Stimulated activated naive B cell treated with anti-CD40 and anti-IgM and Interleukin-4, amounts not matched to agents 10 μg/mL and 1 μg/mL and 100 μg/mL, for 72 hours (primary cell): ENCODE data around the gene NOL8.
A peak's percentile ranks its signal among the peaks of the same experiment; 100 is the strongest.

Source experiments
- ATAC-seq, 2 donors: fragments of 150-1000 bp; cut with Tn5 transposase; replicated peaks; 2 replicates each; pipeline ENCODE4 v1.10.0; 2021; ENCODE audit warnings: moderate library complexity in 1 of 2
- DNase-seq: peaks from one replicate; pipeline ENCODE4 v3.0.0; 2021
- H3K27ac Mint-ChIP-seq: one replicate; pipeline ENCODE4 v1.8.0; 2022; ENCODE audit warnings: mild to moderate bottlenecking, mixed read lengths
- H3K27me3 Mint-ChIP-seq, 2 donors: one replicate each; pipeline ENCODE4 v1.8.0; 2022; ENCODE audit warnings: mixed read lengths in 2 of 2
- H3K36me3 Mint-ChIP-seq, 2 donors: one replicate each; pipeline ENCODE4 v1.8.0; 2022; ENCODE audit warnings: mixed read lengths in 2 of 2, mild to moderate bottlenecking in 1 of 2
- H3K4me1 Mint-ChIP-seq, 2 donors: one replicate each; pipeline ENCODE4 v1.8.0; 2022; ENCODE audit warnings: mixed read lengths in 2 of 2, mild to moderate bottlenecking in 1 of 2
- H3K4me3 Mint-ChIP-seq, 2 donors: one replicate each; pipeline ENCODE4 v1.8.0; 2022; ENCODE audit warnings: mild to moderate bottlenecking in 2 of 2, mixed read lengths in 2 of 2, moderate library complexity in 1 of 2
- H3K9me3 Mint-ChIP-seq, 2 donors: one replicate each; pipeline ENCODE4 v1.8.0; 2022; ENCODE audit warnings: mixed read lengths in 2 of 2, mild to moderate bottlenecking in 1 of 2

NOL8 gene

DNA sequence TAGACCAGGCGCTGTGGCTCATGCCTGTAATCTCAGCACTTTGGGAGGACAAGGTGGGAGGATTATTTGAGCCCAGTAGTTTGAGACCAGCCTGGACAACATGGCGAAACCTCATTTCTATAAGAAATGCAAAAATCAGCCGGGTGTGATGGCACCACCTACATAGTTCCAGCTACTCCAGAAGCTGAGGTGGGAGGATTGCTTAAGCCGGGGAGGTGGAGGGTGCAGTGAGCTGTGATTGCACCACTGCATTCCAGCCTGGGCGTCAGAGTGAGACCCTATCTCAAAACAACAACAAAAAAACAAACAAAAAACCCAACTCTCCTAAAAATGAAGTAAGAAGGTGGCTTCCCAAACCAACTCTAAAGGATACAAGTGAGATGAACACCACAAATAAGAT, 54.6 kb downstream of the NOL8 start:
- Mint-ChIP-seq H3K9me3 (no peaks in the 10 kb centered on the region), H3K27me3 (no peaks in the 10 kb centered on the region), H3K27ac (no peak overlapping the region)

DNA sequence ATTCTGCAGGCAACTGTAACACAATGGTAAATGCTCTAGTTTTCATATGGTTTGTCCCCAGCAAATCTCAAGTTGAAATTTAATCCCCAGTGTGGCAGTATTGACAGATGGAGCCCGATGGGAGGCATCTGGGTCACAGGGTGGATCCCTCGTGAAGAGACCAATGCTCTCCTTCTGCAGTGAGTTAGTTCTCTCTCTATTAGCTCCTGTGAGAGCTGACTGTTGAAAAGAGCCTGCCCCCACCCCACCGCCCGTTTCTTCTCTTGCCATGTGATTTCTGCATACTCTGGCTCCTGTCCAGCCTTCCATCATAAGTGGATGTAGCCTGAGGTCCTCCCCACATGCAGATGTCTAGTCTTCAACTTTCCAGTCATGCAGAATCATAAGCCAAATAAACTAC, 58.7 kb downstream of the NOL8 start:
- DNase-seq (no peak), ATAC-seq (no peak)
- peaks cover 0 to 2% of the 10 kb centered on the region in 2 donors for H3K4me1 Mint-ChIP-seq
- peaks cover 32 to 56% of the 10 kb centered on the region in 2 donors for H3K36me3 Mint-ChIP-seq
- H3K27ac Mint-ChIP-seq: no peak overlapping the region
- no peaks in the 10 kb centered on the region for H3K27me3 Mint-ChIP-seq
- H3K4me3 Mint-ChIP-seq: no peak overlapping the region
- H3K9me3 Mint-ChIP-seq: no peaks in the 10 kb centered on the region

More for the DNA sequence above, 54.6 kb downstream of the NOL8 start:
- ATAC-seq (no peak), DNase-seq (no peak)
- Mint-ChIP-seq H3K36me3 (peaks cover 36 to 54% of the 10 kb centered on the region in 2 donors), H3K4me1 (peaks cover 0 to 2% of the 10 kb centered on the region in 2 donors), H3K4me3 (no peak overlapping the region)

- H3K9me3 Mint-ChIP-seq: no peaks in the 10 kb centered on the region
- no peak overlapping the region for H3K27ac Mint-ChIP-seq
- peaks cover 0 to 2% of the 10 kb centered on the region in 2 donors for H3K4me1 Mint-ChIP-seq
- ATAC-seq (no peak), DNase-seq (no peak)
- H3K36me3 Mint-ChIP-seq: peaks cover 35 to 49% of the 10 kb centered on the region in 2 donors
- H3K27me3 Mint-ChIP-seq: no peaks in the 10 kb centered on the region
- no peak overlapping the region for H3K4me3 Mint-ChIP-seq
Observed at GRCh38 chr9:92265154-92265553, 60.0 kb downstream of the NOL8 start.

GRCh38 chr9:92263131-92263530, 62.0 kb downstream of the NOL8 start:
- Mint-ChIP-seq H3K27ac (no peak overlapping the region), H3K9me3 (no peaks in the 10 kb centered on the region), H3K4me3 (no peak overlapping the region), H3K27me3 (no peaks in the 10 kb centered on the region), H3K36me3 (peaks cover 35 to 53% of the 10 kb centered on the region in 2 donors), H3K4me1 (no peaks in the 10 kb centered on the region)
- DNase-seq (no peak), ATAC-seq (no peak)

GRCh38 chr9:92257327-92257726, 67.8 kb downstream of the NOL8 start:
- Mint-ChIP-seq H3K27me3 (no peaks in the 10 kb centered on the region), H3K36me3 (peaks cover 36 to 50% of the 10 kb centered on the region in 2 donors), H3K4me1 (no peaks in the 10 kb centered on the region), H3K27ac (no peak overlapping the region), H3K9me3 (no peaks in the 10 kb centered on the region), H3K4me3 (no peak overlapping the region)
- DNase-seq (no peak), ATAC-seq (no peak)

- ATAC-seq: no peak
- DNase-seq: no peak
- no peaks in the 10 kb centered on the region for H3K9me3 Mint-ChIP-seq
- H3K4me3 Mint-ChIP-seq: no peak overlapping the region
- peaks cover 39 to 64% of the 10 kb centered on the region in 2 donors for H3K36me3 Mint-ChIP-seq
- H3K27ac Mint-ChIP-seq: no peak overlapping the region
- H3K4me1 Mint-ChIP-seq: no peaks in the 10 kb centered on the region
- H3K27me3 Mint-ChIP-seq: no peaks in the 10 kb centered on the region
Observed at GRCh38 chr9:92254381-92255337, 70.5 kb downstream of the NOL8 start.

DNA sequence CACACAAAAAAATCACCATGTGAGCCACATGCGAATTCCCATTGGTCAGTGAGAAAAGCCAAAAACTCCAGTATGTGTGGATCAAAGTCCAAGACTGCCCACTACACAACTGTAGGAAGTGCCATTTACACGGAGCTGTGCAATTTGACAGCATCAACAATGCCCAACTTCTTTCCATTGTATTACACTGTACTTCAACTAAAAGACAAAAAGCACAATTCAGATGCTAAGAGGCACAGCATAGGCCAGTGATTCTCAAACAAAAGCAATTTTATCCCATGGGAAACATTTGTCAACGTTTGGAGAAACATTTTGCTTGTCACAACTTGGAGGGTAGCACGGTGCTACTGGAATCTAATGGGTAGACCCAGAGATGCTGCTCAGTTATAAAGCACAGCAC, 71.5 kb downstream of the NOL8 start:
- Mint-ChIP-seq H3K27ac (peak overlapping the region; percentile 32), H3K4me3 (no peak overlapping the region), H3K36me3 (peaks cover 41 to 67% of the 10 kb centered on the region in 2 donors), H3K9me3 (no peaks in the 10 kb centered on the region), H3K27me3 (no peaks in the 10 kb centered on the region), H3K4me1 (no peaks in the 10 kb centered on the region)
- ATAC-seq: no peak
- DNase-seq: no peak

GRCh38 chr9:92247981-92248380, 77.2 kb downstream of the NOL8 start:
- H3K4me1 Mint-ChIP-seq: peaks cover 0 to 2% of the 10 kb centered on the region in 2 donors
- H3K27me3 Mint-ChIP-seq: no peaks in the 10 kb centered on the region
- H3K36me3 Mint-ChIP-seq: peaks cover 53 to 73% of the 10 kb centered on the region in 2 donors
- H3K4me3 Mint-ChIP-seq: no peak overlapping the region
- H3K9me3 Mint-ChIP-seq: no peaks in the 10 kb centered on the region
- H3K27ac Mint-ChIP-seq: no peak overlapping the region
- DNase-seq (no peak), ATAC-seq (no peak)
